ENCODE measurements around the gene NTM.

- TF ChIP-seq POLR2A (IDR thresholded peaks at IDR 0.05) (no peak), POLR2AphosphoS5 (IDR thresholded peaks at IDR 0.05) (no peak)
Observed at GRCh38 chr11:132080127-132080526, 709.7 kb downstream of the NTM start.

Data from breast epithelium (tissue), 3 donors.